SHP77 treated with DMSO at 0.1 percent for 48 hours (cell line): ENCODE results near the gene NT5DC1.
"Not testable (repeated sequence)": the region's sequence is repeated elsewhere in the genome, so short reads cannot be mapped to it uniquely, and the experiment has no call there.

Experiments used
- DNase-seq: peaks from one replicate; lab custom pipeline; 2025; lab: John Stamatoyannopoulos, UW

Gene NT5DC1

DNA sequence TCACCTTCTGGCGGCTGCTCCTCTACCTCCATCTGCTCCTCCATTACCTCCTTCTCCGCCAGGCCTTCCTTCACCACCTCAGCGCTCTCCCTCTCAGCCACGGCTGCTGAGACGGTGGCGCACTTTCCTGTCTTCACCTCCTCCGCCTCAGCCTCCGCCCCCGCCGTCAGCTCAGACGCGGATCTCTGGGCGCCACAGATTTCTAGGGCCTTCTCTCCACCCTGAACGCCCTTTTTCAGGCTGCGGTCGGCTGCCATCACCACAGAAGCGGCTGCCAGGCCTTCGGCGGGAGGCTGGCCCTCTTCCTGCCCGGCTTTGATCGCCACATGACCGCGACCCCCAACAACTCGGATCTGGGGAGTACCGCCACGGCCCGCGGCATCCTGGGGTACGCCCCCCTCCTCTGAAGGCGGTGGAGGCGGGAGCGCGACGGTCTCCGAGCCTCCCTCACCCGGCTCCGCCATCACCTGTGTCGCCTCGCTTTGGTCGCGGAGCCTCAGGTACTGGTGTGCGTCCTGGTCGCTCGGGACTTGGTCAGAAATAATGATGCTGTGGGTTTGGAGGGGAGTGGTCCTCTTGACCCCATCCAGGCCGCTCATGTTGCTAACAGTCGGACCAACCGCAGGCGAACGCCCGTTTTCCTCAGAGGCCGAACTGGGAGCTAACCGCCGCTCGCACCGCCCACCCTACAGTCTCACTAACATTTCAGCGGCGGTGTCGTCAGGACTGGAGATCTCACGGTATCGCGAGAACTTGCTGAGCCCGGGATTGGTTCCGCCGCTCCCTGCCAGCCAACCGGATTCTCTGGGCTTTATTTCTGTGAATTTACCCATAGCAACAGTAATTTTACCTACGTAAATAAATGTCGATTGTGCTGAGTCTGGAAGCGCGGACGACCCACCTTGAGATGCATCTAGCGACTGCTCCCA, 178.8 kb downstream of the NT5DC1 start, which contains the start of gene TSPYL1:
TSS of gene TSPYL1 (minus strand) at position 699 of the 929 bp plus-strand sequence. CDS start at position 599, 100 bp downstream.
- peak; percentile 94 for DNase-seq

DNA sequence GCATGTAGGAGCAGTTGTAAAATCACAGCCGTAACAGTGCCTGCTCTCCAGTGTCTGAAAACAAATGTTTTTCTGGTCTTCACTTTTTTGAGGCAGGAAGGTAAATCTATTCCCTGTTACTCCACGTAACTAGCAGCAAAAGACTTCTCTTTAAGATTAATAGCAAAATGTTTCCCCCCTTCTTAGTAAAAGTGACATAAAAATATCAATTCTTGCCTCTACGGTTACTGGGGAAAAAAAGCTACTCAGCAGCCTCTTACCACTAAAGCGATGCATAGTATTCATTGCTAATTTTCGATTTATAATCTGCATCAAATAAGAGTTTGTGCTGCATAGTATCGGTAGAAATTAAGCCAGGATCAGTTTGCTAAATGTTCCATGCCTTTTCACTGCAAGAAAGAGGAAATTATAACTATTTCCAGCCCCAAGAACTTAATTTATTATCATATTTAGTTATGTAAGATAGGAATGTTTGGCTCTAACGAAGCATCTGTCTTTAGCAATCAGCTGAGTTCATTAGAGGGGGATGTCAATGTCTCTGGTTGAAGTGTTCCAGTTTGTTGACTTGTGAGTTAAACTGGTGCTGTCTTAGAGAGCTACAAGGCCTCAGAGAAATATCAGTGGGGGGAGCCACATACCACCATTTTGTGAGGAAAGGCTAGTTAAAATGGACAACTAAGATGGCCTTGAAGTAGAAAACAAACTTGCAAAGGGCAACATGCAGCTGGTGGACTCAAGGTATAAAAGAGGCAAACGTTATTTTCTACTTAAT, 179.7 kb downstream of the NT5DC1 start:
- peak; percentile 40 for DNase-seq

DNA sequence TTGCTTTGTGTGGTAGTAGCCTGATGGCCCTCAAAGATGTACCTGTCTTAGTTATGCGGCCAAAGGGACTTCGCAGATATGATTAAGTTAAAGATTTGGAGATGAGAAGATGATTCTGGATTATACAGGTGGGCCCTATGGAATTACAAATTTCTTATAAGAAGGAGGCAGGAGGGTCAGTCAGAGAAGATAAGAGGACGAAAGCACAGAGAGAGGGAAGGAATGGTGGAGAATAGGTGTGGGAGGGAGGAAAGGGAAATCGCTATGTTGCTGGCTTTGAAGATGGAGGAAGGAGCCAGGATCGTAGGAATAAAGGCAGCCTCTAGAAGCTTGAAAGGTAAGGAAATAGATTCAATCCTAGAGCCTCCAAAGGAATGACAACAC, 180.3 kb downstream of the NT5DC1 start:
- DNase-seq: no peak

DNA sequence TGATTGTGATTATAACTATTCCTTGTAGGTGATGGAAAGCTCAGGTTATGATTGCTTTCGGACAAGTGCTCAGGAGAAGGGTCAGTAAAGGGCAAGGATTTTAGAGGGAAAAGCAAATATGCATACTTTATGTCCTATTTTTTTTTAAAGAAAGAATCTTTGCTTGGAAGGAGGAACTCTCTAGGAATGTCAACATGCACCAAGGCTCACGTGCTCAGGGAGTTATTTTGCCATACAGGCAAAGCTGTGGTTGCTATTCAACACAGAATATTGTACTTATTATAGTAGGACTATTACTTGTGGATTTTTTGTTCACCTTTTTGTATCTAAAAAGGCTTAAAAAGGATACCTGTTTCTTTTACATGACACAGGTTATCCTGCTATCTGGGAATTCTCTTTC, 182.0 kb downstream of the NT5DC1 start:
- DNase-seq: no peak

DNA sequence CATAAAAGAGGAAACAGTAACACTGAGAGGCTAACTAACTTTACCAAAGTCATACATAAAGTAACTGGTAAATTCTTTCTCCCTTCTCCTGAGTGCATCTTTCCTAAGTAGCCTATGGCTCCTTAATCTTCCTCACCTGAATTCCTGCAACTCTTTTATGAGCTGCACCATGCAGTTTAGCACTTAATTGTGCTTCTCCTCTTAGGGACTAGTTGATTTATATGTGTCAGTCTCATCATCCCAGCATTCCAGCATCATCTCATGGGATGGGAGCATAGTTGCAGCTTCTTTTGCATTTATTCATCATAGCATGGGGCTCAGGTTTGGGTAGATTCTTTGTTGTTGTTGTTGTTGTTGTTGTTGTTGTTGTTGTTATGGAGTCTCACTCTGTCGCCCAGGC, 182.5 kb downstream of the NT5DC1 start:
- DNase-seq: no peak

DNA sequence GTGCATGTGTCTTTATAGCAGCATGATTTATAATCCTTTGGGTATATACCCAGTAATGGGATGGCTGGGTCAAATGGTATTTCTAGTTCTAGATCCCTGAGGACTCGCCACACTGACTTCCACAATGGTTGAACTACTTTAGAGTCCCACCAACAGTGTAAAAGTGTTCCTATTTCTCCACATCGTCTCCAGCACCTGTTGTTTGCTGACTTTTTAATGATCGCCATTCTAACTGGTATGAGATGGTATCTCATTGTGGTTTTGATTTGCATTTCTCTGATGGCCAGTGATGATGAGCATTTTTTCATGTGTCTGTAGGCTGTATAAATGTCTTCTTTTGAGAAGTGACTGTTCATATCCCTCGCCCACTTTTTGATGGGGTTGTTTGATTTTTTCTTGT, 184.3 kb downstream of the NT5DC1 start:
- not testable (repeated sequence) for DNase-seq

DNA sequence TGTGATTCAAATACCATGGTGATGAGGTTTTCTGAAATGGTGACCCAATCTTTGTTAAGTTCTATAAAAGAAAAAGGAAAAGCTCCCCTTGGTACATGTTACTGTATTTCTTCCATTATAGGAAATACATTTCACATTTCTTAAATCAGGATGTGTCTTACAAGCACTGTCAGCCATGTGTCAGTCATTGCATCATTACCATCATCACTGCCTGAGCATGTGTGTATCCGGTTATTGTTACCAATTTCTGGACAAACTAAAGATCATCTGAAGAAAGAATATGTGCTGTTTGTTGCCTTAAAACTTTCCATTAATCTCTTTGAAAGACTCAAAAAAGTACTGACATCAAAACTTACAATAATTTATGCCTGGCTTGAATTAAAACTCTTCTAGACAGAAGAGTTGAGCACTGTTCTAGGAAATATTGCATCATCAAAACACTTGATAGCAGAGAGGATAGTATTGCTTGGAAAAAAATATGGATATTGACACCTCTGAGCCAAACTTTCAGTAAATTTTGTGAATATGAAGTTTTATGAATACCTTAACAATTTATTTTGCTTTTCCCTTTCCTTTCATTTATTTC, 186.2 kb downstream of the NT5DC1 start:
- DNase-seq: no peak

DNA sequence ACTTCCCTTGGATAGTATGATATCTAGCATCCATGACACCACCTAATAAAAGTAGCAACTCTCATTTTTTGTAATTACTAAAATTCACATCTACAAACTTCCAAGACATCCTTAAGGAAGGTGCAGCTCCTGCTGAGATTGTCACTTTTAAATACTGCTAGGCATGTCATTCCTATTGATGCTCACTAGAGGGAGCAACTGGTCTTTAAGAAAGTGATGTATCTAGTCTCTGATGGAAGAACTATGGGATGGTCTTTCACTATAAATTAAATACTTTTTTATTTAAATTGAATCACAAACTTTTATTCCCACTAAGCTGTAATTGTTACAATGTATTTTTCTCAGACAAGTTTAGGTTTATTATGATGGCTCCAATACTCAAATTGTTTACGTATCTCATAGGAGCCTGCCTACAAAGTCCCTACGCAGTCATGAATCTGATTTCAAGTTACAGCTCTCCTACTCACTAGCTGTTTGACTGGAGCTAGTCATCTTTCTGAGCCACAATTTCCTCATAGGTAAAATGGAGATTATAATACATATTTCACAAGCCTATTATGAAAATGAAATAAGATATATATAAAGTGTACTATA, 187.1 kb downstream of the NT5DC1 start:
- peak; percentile 36 for DNase-seq

DNA sequence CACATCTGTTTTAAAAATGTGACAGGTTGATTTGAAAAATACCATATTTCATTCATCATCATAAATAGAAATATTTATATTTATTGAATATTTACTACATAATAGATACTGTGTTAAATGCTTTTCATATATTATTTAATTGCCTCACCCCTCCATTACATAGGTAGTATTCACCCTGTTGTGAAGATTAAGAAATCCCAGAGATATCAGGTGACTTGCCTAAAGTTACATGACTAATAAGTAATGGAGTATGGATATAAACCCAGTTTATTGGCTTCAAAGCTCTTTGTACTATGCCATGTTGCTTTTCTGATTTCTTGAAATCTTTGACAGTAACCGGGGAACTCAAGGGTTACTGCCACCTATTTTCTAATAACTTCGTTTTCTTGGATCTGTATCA, 189.2 kb downstream of the NT5DC1 start:
- no peak for DNase-seq

DNA sequence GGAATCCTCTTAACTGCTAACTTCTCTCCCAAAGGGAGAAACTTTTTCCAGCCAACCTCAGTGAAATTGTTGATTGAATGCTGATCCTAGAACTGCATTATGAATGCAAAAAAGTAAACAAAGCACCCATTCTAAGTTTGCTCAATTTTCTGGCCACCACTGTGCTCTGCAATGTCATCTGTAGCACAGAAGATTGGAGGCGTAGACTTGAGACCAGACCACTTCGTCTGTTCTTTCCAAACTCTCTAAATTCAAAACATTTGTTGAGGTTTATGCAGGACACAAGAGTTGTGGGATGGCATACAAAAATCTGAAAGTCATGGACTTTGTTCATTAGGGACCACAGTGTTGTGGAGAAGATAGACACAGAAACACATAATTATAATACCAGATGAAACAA, 190.1 kb downstream of the NT5DC1 start:
- DNase-seq: no peak

DNA sequence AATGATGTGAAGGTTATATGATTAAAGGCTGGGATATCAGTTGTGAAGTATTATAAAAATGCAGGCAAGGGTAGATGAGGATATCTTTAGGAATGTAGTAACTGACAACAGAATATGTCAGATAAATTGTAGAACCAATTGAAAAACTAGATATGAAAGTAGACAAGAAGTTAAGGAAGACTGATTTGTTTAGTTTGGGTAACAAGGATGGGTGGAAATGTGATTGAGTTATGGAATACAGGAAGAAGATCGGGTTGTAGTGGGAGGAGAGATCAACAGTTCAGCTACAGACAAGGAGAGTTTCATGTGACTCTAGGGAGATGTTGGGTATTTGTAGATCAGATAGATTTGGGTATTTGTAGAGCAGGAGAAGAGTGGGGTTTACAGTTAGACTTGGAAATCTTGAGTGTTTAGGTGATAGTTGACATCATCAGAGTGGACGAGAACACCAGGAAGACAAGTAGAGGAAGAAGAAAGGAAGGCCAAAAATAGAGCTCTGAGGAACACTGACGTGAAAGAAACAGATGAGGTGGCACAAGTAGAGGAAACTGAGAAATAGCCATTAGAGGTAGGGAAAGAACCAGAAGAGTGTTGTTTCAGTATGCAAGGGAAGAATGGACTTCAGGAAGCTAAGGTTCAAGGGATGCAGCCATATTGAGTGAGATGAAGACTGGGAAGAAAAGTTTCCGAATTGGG, 191.2 kb downstream of the NT5DC1 start:
- DNase-seq: no peak

DNA sequence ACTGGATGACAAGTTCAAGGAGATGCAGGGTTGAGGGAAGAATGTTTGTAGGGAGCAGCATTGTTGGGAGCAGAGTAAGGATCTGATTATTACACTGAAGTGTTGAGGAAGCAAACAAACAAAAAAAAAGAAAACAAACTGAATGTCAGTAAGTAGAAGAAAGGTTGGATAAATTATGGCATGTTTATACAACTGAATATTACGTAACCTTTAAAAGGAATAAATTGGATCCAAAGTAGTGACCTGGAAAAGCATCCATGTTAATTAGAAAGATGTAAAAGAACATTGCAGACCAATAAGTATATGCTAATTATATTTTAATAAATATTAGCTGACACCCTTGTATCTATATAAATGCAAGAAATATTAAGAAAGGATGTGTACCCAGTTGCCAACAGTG, 191.9 kb downstream of the NT5DC1 start:
- no peak for DNase-seq

DNA sequence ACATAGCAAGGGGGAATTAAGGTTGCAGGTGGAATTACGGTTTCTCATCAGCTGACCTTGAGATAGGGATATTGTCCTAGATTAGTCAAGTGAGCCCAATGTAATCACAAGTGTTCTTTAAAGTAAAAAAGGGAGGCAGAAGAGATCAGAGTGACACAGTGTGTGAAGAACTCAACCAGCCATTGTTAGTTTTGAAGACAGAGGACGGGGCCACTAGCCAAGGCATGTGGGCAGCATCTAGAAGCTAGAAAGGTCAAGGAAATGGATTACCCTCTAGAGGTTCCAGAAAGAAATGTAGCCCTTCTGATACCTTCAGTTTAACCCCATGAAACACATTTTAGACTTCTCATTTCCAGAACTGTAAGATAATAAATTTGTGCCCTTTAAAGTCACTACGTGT, 197.6 kb downstream of the NT5DC1 start:
- no peak for DNase-seq

DNA sequence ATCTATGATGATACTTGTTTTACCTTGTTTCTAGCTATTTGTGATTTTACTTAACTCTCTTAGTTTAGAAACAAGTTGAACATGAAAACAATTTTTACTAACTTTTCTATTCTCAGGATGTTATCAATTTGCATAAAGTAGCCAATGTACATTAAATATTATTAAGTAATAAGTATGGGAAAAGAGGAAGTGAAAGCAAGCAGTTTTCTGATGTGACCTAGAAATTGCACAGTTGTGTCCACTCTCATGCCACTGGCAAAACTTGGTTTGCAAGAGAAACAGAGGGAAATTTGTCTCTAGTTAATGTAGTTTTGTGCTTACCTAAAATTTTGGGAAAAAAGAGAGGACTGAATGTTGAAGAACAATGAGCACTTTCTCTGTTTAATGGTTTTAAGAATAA, 198.3 kb downstream of the NT5DC1 start:
- no peak for DNase-seq
